Measurements from ENCODE around the gene B4GALT4.

- TF ChIP-seq CTCF (IDR thresholded peaks at IDR 0.05) (no peak), POLR2A (IDR thresholded peaks at IDR 0.05) (no peak)
Observed at GRCh38 chr3:119229190-119229589, 11.5 kb downstream of the B4GALT4 start.
